Measurements from ENCODE around the gene AKAP3. TPM values are rescaled to one million over a fixed set of nuclear protein-coding genes. Genes with fewer than 3 reads are reported as not detected.

The AKAP3 gene
- total and polyA plus RNA-seq, 2 of the 8 experiments (the other 6 are each of a cell fraction or from before 2014, with no cell fraction given), result 0.54 to 1.0 TPM

- Histone ChIP-seq H2AK5ac (ENCODE audit: low read depth, low read length) (no peak overlapping the region), H4K5ac (ENCODE audit: insufficient read length, low read depth, low read length) (no peak overlapping the region), H3K27ac (ENCODE audit: low read depth, low read length) (no peak overlapping the region), H3K9ac (replicated peaks in 1 of 4; ENCODE audit: extremely low read depth in 1 of 4, low read depth in 3 of 4, low read length in 3 of 4) (no peak overlapping the region), H3K36me3 (ENCODE audit: control insufficient read depth in 2 of 4, insufficient read depth in 4 of 4, low read length in 3 of 4) (peaks cover 5 to 41% (median 21%) of the 10 kb centered on the region in 4 experiments; a peak in 6 of 8 replicates), H3K4me1 (replicated peaks in 1 of 4; ENCODE audit: control insufficient read depth in 3 of 4, insufficient read depth in 4 of 4, low read length in 3 of 4) (no peaks in the 10 kb centered on the region), H3K18ac (ENCODE audit: extremely low read depth, low read length) (no peak overlapping the region), H3K4ac (replicated peaks; ENCODE audit: insufficient read length, low read depth, low read length) (no peak overlapping the region), H3K27me3 (replicated peaks in 1 of 4; ENCODE audit: control insufficient read depth in 3 of 4, extremely low read depth in 1 of 4, insufficient read depth in 3 of 4, low read length in 3 of 4) (no peaks in the 10 kb centered on the region), H2AFZ (ENCODE audit: low read length) (no peak overlapping the region), H2BK20ac (ENCODE audit: low read length) (no peak overlapping the region), H2BK15ac (ENCODE audit: low read length) (no peak overlapping the region), H3K4me2 (ENCODE audit: insufficient read depth in 1 of 2, low read depth in 2 of 2, low read length in 2 of 2) (no peak overlapping the region), H4K8ac (ENCODE audit: extremely low read depth, insufficient read depth, low read length) (no peak overlapping the region), H4K91ac (replicated peaks; ENCODE audit: insufficient read length, low read length) (no peak overlapping the region), H3K14ac (ENCODE audit: insufficient read length) (no peak overlapping the region), H2BK5ac (ENCODE audit: low read depth, low read length) (no peak overlapping the region), H3K79me2 (ENCODE audit: control insufficient read depth in 1 of 2, insufficient read depth in 2 of 2, low read length in 2 of 2) (no peaks in the 10 kb centered on the region), H3K23me2 (ENCODE audit: low read depth, low read length) (no peaks in the 10 kb centered on the region), H3K56ac (replicated peaks; ENCODE audit: insufficient read length, low read depth, low read length) (no peak overlapping the region), H2BK120ac (replicated peaks; ENCODE audit: low read depth, low read length) (no peak overlapping the region), H4K20me1 (replicated peaks in 1 of 2; ENCODE audit: control insufficient read depth in 1 of 2, insufficient read depth in 2 of 2, low read length in 2 of 2) (peaks cover 0 to 5% of the 10 kb centered on the region in 2 experiments), H3K79me1 (ENCODE audit: low read depth, low read length) (no peaks in the 10 kb centered on the region), H3K23ac (ENCODE audit: insufficient read length) (no peak overlapping the region), H2BK12ac (ENCODE audit: low read depth, low read length) (no peak overlapping the region), H3K4me3 (ENCODE audit: extremely low read depth in 1 of 4, insufficient read depth in 2 of 4, low read depth in 3 of 4, low read length in 4 of 4) (no peak overlapping the region), H3K9me3 (ENCODE audit: insufficient read depth in 2 of 2, low read depth in 1 of 2, low read length in 1 of 2) (no peaks in the 10 kb centered on the region)
- ChIA-PET POLR2A (ENCODE audit: partially characterized antibody) (no interaction called here), CTCF (ENCODE audit: partially characterized antibody) (no interaction called here)
- DNase-seq (ENCODE audit: low read depth in 1 of 2, low spot score in 2 of 2) (no peak), FAIRE-seq (no peak)
- 78 to 100% methylated on average over 2 to 3 of the region's 3 CpGs for WGBS, 2 experiments (ENCODE audit: extremely low coverage in 1 of 2, insufficient coverage in 1 of 2, insufficient read length in 1 of 2, insufficient replicate concordance in 2 of 2, low coverage in 1 of 2, low lambda C conversion rate in 2 of 2, missing lambda C conversion rate in 1 of 2)
- TF ChIP-seq CBX5 (IDR thresholded peaks at IDR 0.05; ENCODE audit: low read depth, low read length), result no peak
- TF ChIP-seq CHD2 (IDR thresholded peaks at IDR 0.05; ENCODE audit: low read length), result no peak
- TF ChIP-seq NRF1 (IDR thresholded peaks at IDR 0.05; ENCODE audit: low read depth, low read length), result no peak
- no peak for TF ChIP-seq BACH1 (IDR thresholded peaks at IDR 0.05; ENCODE audit: low read length)
- no peak for TF ChIP-seq PHF8 (conservative IDR thresholded peaks at IDR 0.05; ENCODE audit: low read depth, low read length)
- TF ChIP-seq RBBP5 (IDR thresholded peaks at IDR 0.05; ENCODE audit: borderline replicate concordance, low read depth, low read length), result no peak
- TF ChIP-seq RNF2 (IDR thresholded peaks at IDR 0.05; ENCODE audit: borderline replicate concordance, low read depth, low read length, missing control alignments, poor library complexity, severe bottlenecking), result no peak
Observed at GRCh38 chr12:4681732-4682131, 32.9 kb upstream of the AKAP3 start.
